Activated CD8-positive, alpha-beta T cell treated with anti-CD3 and anti-CD28 coated beads for 36 hours (primary cell): ENCODE measurements around the gene CELA2A. TPM values are rescaled to one million over a fixed set of nuclear protein-coding genes. Genes with fewer than 3 reads are reported as not detected.
"Not testable (repeated sequence)": the region's sequence is repeated elsewhere in the genome, so short reads cannot be mapped to it uniquely, and the experiment has no call there.

Source experiments
- ATAC-seq: fragments of 200-7000 bp; cut with Tn5 transposase; one replicate; pipeline ENCODE4 v1.10.0; 2021; ENCODE audit warnings: mild to moderate bottlenecking, moderate library complexity
- CTCF ChIA-PET: fragments of 350-600 bp; sonication (Branson Sonifier 250); formaldehyde crosslinking; loops from one replicate; lab custom pipeline; 2021; ENCODE audit warnings: antibody characterized with exemption; lab: Charles Lee
- POLR2A ChIA-PET: fragments of 350-600 bp; sonication (Branson Sonifier 250); formaldehyde crosslinking; loops from one replicate; lab custom pipeline; 2021; ENCODE audit warnings: antibody characterized with exemption; lab: Charles Lee
- DNase-seq: peaks from one replicate; pipeline ENCODE4 v3.0.0-alpha.2; 2020
- H3K27ac Mint-ChIP-seq: one replicate; pipeline ENCODE4 v1.8.0; 2021; ENCODE audit warnings: mild to moderate bottlenecking, mixed read lengths
- H3K27me3 Mint-ChIP-seq: one replicate; pipeline ENCODE4 v1.8.0; 2021; ENCODE audit warnings: mixed read lengths
- H3K36me3 Mint-ChIP-seq: one replicate; pipeline ENCODE4 v1.8.0; 2021; ENCODE audit warnings: low read depth, mixed read lengths
- H3K4me1 Mint-ChIP-seq: one replicate; pipeline ENCODE4 v1.8.0; 2021; ENCODE audit warnings: low read depth, mixed read lengths
- H3K4me3 Mint-ChIP-seq: one replicate; pipeline ENCODE4 v1.8.0; 2021; ENCODE audit warnings: mild to moderate bottlenecking, moderate library complexity, mixed read lengths
- H3K9me3 Mint-ChIP-seq: one replicate; pipeline ENCODE4 v1.8.0; 2021; ENCODE audit warnings: mixed read lengths
- CTCF ChIP-seq: fragments of 200-600 bp; IDR thresholded peaks from one replicate; pipeline ENCODE4 v1.8.0; 2022; ENCODE audit warnings: antibody characterized with exemption, mild to moderate bottlenecking
- intact Hi-C: fragments of 100-400 bp; cut with micrococcal nuclease; formaldehyde crosslinking; loops from one replicate; pipeline ENCODE4 v1.10.0; 2022
- total RNA-seq, 2 experiments: library from RNA; stranded (reverse); gene quantifications; one replicate each; pipeline ENCODE4 v1.2.3, GENCODE V29; 2021

CELA2A gene
- total RNA-seq, 2 experiments from 2014 or later, result not detected

- peaks cover 15% of the 10 kb centered on the region for H3K36me3 Mint-ChIP-seq
- H3K27ac Mint-ChIP-seq, result no peak overlapping the region
- H3K4me3 Mint-ChIP-seq, result no peak overlapping the region
- TF ChIP-seq CTCF, result no peak
- H3K9me3 Mint-ChIP-seq, result no peaks in the 10 kb centered on the region
- ATAC-seq, result no peak
- no peaks in the 10 kb centered on the region for H3K27me3 Mint-ChIP-seq
- ChIA-PET CTCF (no interaction called here), POLR2A (no interaction called here)
- no peak for DNase-seq
- peaks cover 34% of the 10 kb centered on the region for H3K4me1 Mint-ChIP-seq
- intact Hi-C loops, result no loop called here
Measured at GRCh38 chr1:15519625-15520024, 63.1 kb downstream of the CELA2A start.

- H3K27me3 Mint-ChIP-seq, DNase-seq, H3K9me3 Mint-ChIP-seq, CTCF ChIA-PET, H3K4me3 Mint-ChIP-seq, H3K27ac Mint-ChIP-seq, intact Hi-C loops, ATAC-seq: not testable (repeated sequence)
- POLR2A ChIA-PET, result interaction anchor here (0.6 kb wide), 1 partner anchor 63 kb away, joined by 3 read pairs; no protein-coding TSS in a partner anchor
- peaks cover 11% of the 10 kb centered on the region for H3K36me3 Mint-ChIP-seq
- H3K4me1 Mint-ChIP-seq, result peaks cover 36% of the 10 kb centered on the region
Measured at GRCh38 chr1:15521206-15521906, 64.8 kb downstream of the CELA2A start.

Other genes starting within 250 kb of the CELA2A start
- under 1 TPM; 0.07 to 0.16 TPM for gene FHAD1, start 209.5 kb upstream of the CELA2A start, total RNA-seq
- gene EFHD2, start 46.8 kb upstream of the CELA2A start, total RNA-seq, result 10 to 100 TPM; 45.6 to 45.8 TPM
- gene CTRC, start 18.3 kb upstream of the CELA2A start, total RNA-seq, result not detected
- gene CELA2B, start 19.4 kb downstream of the CELA2A start, total RNA-seq, result not detected
- 10 to 100 TPM in 1 of 2 experiments, 1 to 10 TPM in 1; 9.7 to 11.5 TPM for gene CASP9, start 67.5 kb downstream of the CELA2A start, total RNA-seq
- gene DNAJC16, start 70.1 kb downstream of the CELA2A start, total RNA-seq, result 10 to 100 TPM in 1 of 2 experiments, 1 to 10 TPM in 1; 10.0 to 13.0 TPM
- gene AGMAT, start 128.3 kb downstream of the CELA2A start, total RNA-seq, result 10 to 100 TPM; 21.6 to 21.9 TPM
- gene DDI2, start 160.7 kb downstream of the CELA2A start, total RNA-seq, result 10 to 100 TPM; 33.7 to 34.9 TPM
- 10 to 100 TPM; 41.5 to 42.9 TPM for gene PLEKHM2, start 227.6 kb downstream of the CELA2A start, total RNA-seq